KOPT-K1 (cell line): ENCODE measurements around the gene IQCF2.
"Not testable (repeated sequence)": the region's sequence is repeated elsewhere in the genome, so short reads cannot be mapped to it uniquely, and the experiment has no call there.

ENCODE experiments used
- H3K27ac ChIP-seq: fragments of 200-600 bp; sonication (generic); 2 replicates; pipeline ENCODE4 v1.5.1; 2016; ENCODE audit warnings: antibody characterized with exemption, mild to moderate bottlenecking, low read depth, low read length; ENCODE audit not compliant: poor library complexity, severe bottlenecking
- H3K36me3 ChIP-seq: fragments of 200-600 bp; sonication (generic); 2 replicates; pipeline ENCODE4 v1.5.1; 2017; ENCODE audit warnings: antibody characterized with exemption, mild to moderate bottlenecking, low read length, moderate library complexity; ENCODE audit not compliant: insufficient read depth
- H3K9me3 ChIP-seq: fragments of 200-600 bp; sonication (generic); 2 replicates; pipeline ENCODE4 v1.5.1; 2017; ENCODE audit warnings: antibody characterized with exemption, low read length, mild to moderate bottlenecking; ENCODE audit not compliant: insufficient read depth, poor library complexity, severe bottlenecking

Gene IQCF2

GRCh38 chr3:51896607-51897305 lies 35.3 kb downstream of the IQCF2 start:
- H3K36me3 ChIP-seq, result no peaks in the 10 kb centered on the region
- H3K9me3 ChIP-seq, result no peaks in the 10 kb centered on the region
- no peak overlapping the region for H3K27ac ChIP-seq

GRCh38 chr3:51897391-51897790 lies 36.0 kb downstream of the IQCF2 start:
- Histone ChIP-seq H3K27ac (no peak overlapping the region), H3K36me3 (no peaks in the 10 kb centered on the region), H3K9me3 (no peaks in the 10 kb centered on the region)

GRCh38 chr3:51900043-51900442 lies 38.6 kb downstream of the IQCF2 start:
- H3K27ac ChIP-seq, H3K9me3 ChIP-seq, H3K36me3 ChIP-seq: not testable (repeated sequence)

- H3K27ac ChIP-seq, H3K9me3 ChIP-seq, H3K36me3 ChIP-seq: not testable (repeated sequence)
These were observed 40.9 kb downstream of the IQCF2 start for GRCh38 chr3:51902361-51902760.

GRCh38 chr3:51904034-51904823 lies 42.8 kb downstream of the IQCF2 start:
- H3K27ac ChIP-seq, result no peak overlapping the region
- H3K9me3 ChIP-seq, result peaks cover 15% of the 10 kb centered on the region
- H3K36me3 ChIP-seq, result no peaks in the 10 kb centered on the region

- no peaks in the 10 kb centered on the region for H3K36me3 ChIP-seq
- H3K9me3 ChIP-seq, result peaks cover 15% of the 10 kb centered on the region
- no peak overlapping the region for H3K27ac ChIP-seq
These were observed 46.6 kb downstream of the IQCF2 start for GRCh38 chr3:51908026-51908425.
